ENCODE results near the gene PCK2.
"Not testable (repeated sequence)": the region's sequence is repeated elsewhere in the genome, so short reads cannot be mapped to it uniquely, and the experiment has no call there.

PCK2 gene

DNA sequence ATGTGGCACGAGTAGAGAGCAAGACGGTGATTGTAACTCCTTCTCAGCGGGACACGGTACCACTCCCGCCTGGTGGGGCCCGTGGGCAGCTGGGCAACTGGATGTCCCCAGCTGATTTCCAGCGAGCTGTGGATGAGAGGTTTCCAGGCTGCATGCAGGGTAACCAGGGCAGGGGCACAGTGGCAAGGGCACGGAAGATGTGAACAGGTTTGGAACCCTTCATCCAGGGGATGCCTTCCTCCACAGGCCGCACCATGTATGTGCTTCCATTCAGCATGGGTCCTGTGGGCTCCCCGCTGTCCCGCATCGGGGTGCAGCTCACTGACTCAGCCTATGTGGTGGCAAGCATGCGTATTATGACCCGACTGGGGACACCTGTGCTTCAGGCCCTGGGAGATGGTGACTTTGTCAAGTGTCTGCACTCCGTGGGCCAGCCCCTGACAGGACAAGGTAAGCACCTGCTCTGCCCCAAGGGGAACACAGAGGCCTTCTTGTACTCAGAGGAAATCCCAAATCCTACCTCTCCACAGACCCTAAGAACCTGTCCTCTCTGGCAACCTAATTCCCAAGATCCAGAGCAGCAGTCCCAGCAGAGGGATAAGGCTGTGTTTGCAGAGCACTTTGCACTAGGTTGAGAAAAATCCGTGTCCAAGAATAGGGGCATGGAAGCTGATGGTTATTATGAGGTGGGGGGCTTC, 4.3 kb downstream of the PCK2 start:
- no peak for DNase-seq

DNA sequence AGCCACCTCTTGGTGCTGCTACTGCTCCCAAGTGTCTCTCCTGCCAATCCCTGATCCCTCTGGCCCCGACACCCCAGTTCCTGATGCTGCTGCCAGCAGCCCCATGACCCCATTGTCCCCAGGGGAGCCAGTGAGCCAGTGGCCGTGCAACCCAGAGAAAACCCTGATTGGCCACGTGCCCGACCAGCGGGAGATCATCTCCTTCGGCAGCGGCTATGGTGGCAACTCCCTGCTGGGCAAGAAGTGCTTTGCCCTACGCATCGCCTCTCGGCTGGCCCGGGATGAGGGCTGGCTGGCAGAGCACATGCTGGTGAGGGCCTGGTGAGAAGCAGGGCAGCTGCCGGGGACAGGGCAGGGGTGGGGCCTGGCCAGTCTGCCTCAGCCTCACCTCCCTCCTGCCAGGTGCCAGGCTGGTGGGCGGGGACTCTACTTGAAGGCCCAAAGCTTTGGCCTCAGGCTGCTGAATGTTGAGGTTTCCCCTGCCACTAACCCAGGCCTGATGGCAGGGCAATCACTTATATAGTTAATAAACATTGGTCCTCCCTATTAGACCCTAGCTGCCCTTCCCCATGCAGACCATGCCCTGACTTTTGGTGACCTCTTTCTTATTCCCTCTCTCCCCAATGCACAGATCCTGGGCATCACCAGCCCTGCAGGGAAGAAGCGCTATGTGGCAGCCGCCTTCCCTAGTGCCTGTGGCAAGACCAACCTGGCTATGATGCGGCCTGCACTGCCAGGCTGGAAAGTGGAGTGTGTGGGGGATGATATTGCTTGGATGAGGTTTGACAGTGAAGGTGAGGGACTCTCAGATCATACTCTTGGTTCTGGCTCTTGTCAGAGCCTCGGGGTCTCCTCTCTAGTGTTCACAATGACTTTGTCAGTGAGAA, 5.1 kb downstream of the PCK2 start:
- no peak for DNase-seq

DNA sequence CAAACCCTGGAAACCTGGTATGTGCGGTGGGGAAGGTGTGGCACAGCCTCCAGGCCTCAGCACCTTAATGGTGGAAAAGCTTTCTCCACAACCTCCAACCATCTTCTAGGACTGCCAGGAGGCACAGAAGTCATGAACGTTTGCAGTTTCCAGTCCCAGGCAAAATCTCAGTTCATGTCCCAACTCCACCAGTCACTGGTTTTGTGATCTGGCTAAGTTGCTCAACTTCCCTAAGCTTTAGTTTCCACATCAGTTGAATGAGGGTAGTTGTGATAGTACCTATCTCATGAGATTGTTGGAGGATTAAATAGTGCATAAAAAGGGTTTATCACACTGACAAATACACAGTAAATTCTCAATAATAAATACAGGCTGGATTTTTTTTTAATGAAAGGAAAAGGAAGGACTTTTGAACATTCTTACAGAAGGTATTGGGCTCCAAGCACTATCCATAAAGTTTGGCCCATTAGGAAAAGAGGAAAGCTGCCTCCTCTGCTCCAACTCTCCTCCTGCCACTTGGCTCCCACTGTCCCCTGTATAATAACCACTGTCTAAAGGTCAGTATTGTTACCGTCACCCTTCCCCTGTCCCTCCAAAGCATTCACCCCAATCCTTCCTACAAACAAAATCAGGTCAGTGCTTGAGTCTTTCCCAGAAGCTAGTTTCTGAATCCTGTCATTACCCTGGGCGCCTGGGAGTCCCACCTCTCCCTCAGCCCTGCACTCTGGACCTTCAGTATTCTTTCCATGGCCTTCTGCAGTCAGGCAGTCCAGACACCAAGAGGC, 6.3 kb downstream of the PCK2 start:
- no peak for DNase-seq

DNA sequence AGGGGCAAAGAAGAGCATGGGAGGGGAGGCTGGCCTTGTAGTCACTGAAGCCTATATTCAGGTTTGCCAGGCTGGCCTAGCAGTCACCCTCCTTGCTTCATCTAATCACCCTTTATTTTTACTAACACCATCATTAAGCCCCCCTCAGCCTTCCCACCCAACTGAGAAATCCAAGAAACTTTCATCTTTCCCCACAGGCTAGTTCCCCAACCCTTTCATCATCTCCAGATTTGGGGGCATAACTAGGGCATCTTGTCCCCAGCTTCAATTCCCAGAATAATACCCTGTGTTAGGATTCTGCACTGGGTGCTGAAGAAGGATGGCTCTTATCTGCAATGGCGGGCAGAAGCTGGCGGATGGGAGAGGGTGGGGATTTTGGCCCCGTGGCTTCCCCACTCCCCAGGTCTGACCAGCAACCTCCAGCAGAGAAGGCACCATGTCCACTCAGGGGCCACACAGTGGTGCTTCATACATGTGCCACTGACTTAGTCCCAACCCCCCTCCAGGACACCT, 6.9 kb downstream of the PCK2 start:
- no peak for DNase-seq

DNA sequence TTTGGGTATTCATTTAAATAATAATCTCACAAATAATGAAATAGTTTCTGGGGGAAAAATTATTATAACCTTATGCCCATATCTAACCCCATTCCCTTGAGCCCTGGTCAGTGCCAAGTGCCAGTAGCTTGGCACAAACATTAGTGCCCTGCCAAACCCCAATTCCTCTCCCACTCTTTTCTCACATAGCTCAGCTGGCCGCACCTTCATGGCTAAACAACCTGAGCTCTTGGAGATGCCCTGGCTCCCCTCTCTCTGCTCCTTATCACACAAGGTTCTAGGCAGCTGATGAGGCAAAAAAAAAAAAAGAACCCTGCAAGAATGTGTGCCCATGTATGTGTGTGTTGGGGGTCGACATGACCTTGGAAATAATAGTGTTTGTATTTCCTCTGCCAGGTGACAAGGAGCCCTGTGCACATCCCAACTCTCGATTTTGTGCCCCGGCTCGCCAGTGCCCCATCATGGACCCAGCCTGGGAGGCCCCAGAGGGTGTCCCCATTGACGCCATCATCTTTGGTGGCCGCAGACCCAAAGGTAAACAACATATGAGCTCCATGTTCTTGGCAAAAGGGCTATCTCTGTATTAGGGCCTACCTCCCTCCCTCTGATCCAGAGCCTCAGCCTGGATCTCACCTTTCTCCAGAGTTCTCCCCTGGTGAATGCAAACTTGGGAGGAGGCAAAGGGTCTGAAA, 8.4 kb downstream of the PCK2 start:
- no peak for DNase-seq

DNA sequence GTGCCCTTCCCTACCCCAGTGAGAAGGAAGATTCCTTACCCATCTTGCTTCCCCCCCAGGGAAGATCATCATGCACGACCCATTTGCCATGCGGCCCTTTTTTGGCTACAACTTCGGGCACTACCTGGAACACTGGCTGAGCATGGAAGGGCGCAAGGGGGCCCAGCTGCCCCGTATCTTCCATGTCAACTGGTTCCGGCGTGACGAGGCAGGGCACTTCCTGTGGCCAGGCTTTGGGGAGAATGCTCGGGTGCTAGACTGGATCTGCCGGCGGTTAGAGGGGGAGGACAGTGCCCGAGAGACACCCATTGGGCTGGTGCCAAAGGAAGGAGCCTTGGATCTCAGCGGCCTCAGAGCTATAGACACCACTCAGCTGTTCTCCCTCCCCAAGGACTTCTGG, 9.3 kb downstream of the PCK2 start:
- no peak for DNase-seq

DNA sequence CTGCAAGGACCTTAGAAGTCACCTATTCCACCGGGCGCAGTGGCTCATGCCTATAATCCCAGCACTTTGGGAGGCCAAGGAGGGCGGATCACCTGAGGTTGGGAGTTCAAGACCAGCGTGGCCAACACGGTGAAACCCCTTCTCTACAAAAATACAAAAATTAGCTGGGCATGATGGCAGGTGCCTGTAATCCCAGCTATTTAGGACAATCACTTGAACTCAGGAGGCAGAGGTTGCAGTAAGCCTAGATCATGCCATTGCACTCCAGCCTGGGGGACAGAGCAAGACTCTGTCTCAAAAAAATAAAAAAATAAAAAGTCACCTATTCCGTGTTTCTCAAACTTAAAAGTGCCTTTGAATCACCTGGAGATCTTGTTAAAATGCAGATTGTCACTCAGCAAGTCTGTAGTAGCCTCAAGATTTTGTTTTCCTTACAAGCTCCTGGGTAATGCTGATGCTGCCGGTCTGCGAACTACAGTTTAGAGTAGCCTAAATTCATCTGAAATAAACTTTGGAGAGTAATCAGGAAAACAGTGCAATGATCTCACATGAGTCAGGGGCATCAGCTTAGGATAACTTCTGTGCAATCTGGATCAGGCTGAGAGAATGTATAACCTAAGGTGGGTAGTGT, 11.6 kb downstream of the PCK2 start:
- DNase-seq = not testable (repeated sequence)

DNA sequence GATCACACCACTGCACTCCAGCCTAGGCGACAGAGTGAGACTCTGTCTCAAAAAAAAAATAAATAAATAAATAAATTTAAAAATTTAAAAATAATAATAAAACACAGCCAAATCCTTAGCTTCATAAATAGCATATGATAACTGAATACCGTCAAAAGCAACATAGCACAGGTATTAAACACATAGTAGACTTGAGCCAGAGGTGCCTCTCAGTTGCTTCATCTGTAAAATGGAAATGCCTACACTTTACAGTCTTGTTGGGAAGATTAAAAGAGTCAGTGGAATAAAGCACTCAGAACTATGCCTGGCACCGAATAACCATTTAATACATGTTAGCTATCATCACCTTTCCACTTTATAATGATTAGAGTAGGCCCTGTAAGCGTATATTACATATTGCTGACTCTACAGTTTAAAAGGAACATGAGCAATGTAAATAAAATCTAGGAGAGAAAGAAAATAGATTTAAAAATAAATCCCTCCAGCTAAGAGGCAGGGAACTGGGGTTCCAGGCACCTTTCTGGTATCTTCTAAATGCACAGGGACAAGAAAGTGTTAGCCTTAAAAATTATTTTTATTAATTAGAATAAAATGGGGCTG, 12.7 kb downstream of the PCK2 start:
- no peak for DNase-seq

DNA sequence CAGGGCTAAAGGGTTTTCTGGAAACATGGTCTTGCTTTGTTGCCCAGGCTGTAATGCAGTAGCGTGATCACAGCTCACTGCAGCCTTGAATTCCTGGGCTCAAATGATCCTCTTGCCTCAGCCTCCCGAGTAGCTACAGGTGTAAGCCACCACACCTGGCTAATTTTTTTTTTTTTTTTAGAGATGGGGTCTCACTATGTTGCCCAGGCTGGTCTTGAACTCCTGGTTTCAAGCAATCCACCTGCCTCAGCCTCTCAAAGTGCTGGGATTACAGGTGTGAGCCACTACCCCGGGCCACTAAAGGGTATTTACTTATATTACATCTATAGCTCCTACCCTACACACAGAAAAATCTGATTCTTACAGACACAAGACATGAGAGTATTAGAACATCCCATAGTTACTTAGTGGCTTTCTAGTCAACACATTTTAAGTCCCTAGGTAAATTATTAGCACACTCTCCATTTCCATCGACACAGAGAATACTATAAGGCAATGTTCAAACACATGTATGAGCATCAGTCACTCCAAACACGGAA, 14.3 kb downstream of the PCK2 start:
- no peak for DNase-seq

DNA sequence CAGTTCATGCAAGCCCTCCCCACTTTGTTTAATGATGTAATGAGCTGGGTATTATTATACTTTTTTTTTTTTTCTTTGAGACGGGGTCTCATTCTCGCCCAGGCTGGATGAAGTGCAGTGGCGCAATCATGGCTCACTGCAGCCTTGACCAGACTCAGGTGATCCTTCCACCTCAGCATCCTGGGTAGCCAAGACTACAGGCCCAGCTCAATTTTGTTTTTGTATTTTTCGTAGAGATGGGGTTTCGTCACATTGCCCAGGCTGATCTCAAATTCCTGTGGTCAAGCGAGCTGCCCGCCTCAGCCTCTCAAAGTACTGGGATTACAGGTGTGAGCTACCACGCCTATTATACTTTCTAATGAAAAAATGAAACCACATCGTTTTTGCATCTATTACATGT, 15.9 kb downstream of the PCK2 start:
- DNase-seq = no peak

DNA sequence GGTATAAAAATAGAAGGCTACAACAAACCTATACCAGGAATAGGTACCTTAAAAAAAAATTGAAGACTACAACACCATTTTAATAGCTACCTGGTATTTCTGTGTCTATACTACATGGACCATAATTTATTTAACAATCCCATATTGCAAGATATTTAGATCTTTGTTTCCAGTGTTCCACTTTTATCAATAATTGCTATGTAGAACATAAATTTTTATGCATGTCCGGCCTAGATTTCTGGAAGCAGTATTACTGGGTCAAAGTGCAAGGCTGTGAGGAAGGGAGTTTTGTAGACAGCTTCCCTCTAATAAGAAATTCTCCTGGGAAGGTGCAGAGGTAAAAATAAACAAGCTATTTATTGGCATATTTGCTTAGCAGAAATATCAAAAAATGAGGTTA, 16.4 kb downstream of the PCK2 start:
- DNase-seq = no peak

DNA sequence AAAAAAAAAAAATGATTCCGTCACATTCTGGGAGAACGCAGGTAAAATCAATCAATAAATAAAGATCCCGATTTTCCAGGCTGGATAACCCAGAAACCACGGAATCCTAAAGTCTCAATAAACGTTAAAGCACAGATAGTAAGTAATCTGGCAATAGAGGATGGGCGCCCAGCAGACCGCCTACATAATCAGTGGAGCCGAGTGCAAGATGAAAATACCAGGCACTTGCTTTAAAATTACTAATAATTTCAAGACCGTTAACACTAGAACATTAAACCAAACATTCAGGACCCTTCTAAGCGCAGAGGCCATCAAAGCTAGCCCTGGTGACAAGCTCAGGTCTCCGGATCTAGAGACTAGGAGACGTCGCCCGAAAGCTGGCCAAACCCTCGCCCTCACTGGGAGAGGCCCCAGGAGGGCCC, 19.3 kb downstream of the PCK2 start:
- DNase-seq = no peak

DNA sequence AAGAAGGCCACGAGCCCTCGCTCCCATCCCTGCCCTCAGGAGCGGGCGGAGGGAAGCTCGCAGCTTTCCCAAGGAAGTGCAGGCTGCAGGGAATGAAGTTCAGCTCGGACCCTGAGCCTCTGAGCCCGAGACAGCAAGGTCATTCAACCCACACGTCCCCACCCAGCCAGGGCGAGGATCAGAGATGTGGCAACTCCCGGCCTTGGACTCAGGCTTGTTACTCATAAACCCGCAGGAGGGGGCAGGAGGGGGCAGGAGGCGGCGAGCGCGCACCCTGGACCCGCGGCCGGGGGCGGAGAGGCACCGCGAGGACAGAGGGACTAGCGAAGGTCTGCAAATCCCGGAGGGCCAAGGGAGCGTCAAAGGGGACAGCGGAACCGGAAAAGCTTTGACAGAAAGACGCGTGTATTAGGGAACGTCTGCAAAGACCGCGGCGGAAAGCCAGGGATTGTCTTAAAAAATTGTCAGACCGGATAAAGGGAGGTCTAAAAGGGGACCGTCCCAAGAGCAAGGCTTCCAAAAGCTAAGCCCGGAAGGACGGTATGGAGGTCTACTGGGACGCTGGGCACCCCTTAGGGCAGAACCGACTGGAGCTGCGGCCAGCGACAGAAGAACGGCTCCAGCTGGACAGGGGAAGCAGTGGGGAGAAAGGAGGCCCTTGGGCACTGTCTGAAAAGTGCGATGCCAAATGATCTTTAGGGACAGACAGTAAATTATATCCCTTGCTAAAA, 19.9 kb downstream of the PCK2 start:
- peak; percentile 77 for DNase-seq

DNA sequence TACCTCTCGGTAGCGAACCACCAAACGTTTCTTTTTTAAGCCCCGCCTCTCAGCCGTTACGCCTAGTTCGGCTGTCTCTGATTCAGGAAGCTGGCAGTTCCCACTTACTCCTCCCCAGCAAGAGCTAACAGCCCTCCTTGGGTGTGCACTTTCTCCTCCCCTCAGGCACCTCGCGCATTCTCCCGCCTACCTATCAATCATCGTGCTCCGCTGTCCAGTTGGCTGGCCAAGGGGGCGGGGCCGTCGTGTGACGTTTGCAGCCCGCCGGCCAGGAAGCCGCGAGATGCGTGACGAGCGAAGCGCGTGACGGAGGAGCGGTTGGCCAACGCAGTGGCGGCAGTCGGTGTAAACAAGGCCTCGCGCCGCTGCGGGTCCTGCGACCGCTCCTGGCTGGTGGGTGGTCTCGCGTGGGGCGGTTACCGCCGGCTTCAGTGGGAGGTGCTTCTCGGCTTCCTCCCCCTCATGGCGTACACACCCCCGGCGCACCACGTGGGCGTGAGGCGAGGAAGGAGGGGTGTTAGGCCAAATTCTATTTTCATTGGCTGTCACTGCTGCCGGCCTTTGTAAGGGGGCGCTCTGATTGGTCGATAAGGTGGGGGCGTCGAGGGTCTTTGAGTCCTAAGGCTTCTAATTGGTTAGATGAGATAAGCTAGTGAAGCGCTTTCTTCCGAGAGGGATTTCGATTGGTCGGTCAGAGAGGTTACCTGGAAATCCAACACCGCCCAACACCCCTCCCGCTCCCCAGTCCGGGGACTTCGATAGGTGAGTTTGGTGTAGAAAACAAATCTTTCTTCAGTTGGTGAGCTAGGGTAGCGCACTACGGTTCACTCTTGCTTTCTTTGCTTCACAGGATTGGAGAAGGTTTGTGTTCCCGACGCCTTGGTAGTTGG, 20.7 kb downstream of the PCK2 start, which contains the start of the genes DCAF11 and NRL:
Gene DCAF11, plus strand, starts transcription at position 246 of the 890 bp plus-strand sequence. CDS start 818 bp downstream, outside the sequence.
Gene NRL, minus strand, starts transcription at position 418 of the 890 bp plus-strand sequence. CDS start 32,101 bp downstream, outside the sequence.
- DNase-seq = peak; percentile 98

DNA sequence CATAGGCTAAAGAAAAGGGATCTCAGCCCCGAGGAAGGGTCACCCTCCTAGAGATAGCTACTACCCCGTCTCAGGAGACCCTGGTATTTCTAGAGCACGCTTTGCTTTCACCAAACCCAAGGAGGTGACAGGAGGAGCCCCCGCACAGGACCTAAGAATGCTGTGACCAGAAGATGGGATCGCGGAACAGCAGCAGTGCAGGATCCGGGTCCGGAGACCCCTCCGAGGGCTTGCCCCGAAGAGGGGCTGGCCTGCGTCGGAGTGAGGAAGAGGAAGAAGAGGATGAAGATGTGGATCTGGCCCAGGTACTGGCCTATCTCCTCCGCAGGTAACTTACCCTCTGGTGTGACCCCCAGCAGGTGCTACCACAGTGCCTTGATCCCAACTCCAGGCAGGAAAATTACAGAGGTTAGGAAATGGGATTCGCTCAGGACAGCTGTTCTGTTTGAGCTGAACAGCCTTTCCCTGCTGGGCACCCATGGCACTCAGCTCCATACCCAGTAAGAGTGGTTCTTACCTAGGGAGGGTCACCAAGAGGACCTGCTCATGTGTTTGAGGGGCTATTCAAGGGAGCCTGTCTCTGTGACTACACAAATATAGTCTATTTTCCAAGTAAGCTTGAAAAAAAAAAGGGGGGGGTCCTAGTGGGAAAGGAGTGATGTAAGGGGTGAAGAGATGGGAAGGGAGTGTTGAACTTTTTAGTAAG, 21.5 kb downstream of the PCK2 start:
- no peak for DNase-seq

DNA sequence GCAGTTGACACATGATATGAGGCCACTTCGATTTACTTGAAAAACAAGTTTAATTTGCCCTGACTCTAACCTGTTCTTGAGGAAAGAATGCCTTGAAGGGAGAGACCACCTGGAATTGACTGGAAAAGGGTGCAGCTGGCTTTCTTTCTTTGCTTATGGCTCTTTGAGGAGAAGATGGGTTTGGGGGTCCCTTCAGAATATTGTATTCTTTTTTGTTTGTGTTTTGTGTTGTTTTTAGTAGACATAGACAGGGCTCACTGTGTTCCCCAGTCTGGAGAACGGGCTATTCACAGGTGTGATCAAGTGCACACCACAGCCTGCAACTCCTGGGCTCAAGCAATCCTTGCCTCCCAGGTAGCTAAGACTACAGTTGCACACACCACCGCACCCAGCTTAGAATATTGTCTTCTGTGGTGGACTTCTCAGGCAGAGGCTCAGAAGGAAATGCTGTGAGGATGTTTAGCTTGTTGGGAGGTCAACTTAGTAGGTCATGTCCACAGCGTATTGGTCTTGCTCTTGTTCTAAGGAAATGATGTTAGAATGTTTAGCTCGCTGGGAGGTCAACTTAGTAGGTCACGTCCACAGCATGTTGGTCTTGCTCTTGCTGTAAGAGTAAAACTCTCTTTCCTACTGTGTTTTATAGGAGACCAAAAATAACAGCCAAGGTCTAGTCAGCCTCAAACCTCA, 22.2 kb downstream of the PCK2 start:
- no peak for DNase-seq

DNA sequence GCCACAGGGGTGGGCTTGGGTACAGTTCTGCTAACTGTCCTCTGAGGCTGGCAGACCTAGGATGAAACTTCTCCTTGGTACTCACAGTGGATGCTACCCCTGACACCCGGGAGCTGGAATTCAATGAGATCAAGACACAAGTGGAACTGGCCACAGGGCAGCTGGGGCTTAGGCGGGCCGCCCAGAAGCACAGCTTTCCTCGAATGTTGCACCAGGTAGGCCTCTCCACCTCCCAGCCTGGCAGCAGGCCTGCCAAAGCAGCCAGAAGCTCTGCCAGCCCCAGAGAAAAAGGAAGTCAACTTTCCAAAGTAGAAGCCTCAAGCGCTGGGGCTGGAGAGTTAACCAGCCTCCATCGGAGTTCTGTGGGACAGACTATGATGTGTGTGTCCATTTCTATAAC, 23.1 kb downstream of the PCK2 start:
- no peak for DNase-seq

DNA sequence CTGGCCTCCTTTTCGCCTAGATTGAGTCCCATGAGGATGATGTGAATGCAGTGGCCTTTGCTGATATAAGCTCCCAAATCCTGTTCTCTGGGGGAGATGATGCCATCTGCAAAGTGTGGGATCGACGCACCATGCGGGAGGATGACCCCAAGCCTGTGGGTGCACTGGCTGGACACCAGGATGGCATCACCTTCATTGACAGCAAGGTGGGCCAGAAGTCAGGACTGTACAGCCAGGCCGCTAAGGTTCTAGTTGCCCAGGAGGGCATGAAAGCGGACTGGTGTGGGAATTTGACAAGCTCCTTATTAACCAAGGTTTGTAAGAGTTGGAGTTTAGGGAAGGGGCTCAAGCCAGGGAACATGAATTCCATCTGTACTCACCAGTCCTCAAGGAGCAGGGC, 25.6 kb downstream of the PCK2 start:
- no peak for DNase-seq
